Keratinocyte (primary cell): ENCODE measurements around the gene NLRP12.

ENCODE experiments used
- EZH2 ChIP-seq: IDR thresholded peaks from one replicate; pipeline ENCODE4 v1.6.1; 2012; ENCODE audit warnings: inconsistent platforms, mild to moderate bottlenecking, low read length, moderate library complexity
- TF ChIP-seq, protein P1 (sequence below), 3 experiments: IDR thresholded peaks in 1 of 3; conservative IDR thresholded peaks in 1 of 3; optimal IDR thresholded peaks in 1 of 3; 2 replicates in 2 of 3; 3 replicates in 1 of 3; pipeline versions ENCODE3 to v1.5.1; 2011; ENCODE audit warnings: low read length in 3 of 3, mild to moderate bottlenecking in 3 of 3, moderate library complexity in 2 of 3, control low read depth in 1 of 3, inconsistent platforms in 1 of 3; ENCODE audit not compliant: insufficient read depth in 2 of 3; ENCODE audit errors: extremely low read depth in 1 of 3

DNA sequence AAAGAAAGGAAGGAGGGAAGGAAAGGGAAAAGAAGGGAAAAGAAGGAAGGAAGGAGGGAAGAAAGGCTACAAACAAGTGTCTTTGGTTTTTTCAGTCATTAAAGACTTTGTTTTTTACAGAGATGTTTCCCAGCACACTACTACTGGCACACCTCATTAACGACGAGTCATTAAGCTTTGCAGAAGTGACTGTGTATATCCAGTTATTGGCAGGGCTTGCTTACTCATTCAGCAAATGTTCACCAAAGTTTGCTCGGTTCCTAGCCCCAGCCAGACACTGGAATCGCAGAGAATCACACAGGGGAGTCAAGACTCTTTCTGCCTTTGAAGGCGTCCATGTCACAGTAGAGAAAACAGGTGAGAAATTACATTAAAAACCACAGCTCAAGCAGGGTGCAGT, 4.3 kb downstream of the NLRP12 start:
- TF ChIP-seq, protein P1, sequence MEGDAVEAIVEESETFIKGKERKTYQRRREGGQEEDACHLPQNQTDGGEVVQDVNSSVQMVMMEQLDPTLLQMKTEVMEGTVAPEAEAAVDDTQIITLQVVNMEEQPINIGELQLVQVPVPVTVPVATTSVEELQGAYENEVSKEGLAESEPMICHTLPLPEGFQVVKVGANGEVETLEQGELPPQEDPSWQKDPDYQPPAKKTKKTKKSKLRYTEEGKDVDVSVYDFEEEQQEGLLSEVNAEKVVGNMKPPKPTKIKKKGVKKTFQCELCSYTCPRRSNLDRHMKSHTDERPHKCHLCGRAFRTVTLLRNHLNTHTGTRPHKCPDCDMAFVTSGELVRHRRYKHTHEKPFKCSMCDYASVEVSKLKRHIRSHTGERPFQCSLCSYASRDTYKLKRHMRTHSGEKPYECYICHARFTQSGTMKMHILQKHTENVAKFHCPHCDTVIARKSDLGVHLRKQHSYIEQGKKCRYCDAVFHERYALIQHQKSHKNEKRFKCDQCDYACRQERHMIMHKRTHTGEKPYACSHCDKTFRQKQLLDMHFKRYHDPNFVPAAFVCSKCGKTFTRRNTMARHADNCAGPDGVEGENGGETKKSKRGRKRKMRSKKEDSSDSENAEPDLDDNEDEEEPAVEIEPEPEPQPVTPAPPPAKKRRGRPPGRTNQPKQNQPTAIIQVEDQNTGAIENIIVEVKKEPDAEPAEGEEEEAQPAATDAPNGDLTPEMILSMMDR (optimal IDR thresholded peaks at IDR 0.05 in 1 of 3, IDR thresholded peaks at IDR 0.05 in 1 of 3, conservative IDR thresholded peaks at IDR 0.05 in 1 of 3; ENCODE audit: extremely low read depth in 1 of 3, insufficient read depth in 2 of 3, low read length in 3 of 3) = no peak
- no peak for TF ChIP-seq EZH2
